ENCODE data around the gene TMEM132D.

TMEM132D gene

DNA sequence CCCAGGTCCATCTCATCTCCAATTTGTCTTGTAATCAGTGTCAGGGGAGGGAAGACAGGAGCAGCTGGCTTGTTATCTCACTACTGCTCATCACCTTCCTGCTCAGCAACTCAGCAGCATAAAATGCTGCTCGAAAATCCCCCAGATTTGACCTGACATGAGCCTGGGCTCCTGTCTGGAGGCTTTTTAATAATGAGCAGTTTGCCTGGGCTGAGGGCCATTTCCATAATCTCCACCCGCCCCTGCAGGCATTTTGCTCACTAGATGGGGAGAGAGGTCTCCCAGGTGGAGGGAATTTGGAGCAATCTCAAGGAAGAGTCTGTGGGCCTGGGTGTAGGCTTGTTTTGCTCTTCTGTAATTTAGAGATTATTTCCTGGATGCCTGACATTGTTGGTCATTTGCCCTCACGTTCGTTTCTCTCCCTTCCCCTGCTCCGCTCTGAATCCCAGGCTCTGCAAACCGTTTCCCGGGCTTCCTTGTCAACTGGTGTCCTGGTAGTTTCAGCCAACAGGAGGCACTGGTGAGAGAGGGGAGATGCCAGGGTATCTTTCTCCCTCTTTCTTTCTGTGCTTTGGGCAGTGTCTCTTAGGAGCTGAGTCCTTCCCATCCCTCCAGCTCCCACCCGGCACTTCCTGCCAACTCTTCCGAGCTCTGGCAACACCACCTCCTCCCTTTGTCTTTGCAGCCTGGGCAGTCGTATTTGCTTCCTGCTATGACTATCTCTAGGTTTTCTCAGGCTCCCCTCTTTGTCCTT lies 751.3 kb downstream of the TMEM132D start:
- DNase-seq, result no peak

DNA sequence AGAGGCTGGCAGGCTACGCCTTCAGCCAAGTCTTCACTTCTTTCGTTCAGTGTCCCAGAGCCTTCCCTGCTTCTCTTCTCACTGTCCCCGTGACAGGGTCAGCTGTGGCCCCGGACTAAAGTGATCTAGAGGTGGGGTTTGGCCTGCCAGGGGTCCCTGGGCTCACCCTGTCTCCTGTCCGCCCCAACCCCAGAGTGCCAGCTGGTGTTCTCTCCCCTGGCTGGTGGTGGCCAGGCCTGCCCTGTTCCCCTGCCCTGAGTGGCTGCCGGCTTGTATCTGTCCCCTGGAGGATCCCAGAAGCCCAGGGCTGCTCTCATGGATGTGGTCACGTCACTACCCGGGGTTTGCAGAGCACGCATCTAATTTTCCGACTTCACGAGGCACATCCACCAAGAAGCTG lies 753.1 kb downstream of the TMEM132D start:
- DNase-seq, result no peak

DNA sequence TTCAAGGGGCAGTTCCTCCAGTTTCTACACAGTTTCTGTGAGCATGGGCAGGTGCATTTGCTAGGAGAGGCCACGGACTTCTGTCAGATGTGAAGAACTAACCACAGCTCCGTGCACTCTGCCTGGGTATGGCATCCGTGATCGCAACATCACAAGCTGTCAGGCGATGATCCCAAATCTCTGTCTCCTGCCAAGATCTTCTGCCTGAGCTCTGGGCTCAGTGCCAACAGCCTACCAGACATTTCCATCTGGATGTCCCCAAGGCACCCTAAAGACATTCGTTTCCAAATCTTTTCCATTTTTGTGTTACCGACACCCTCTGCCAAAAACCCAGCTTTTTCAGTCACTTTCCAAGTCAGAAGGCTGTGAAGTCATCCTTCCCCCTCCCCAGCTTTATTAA lies 758.4 kb downstream of the TMEM132D start:
- DNase-seq, result no peak

DNA sequence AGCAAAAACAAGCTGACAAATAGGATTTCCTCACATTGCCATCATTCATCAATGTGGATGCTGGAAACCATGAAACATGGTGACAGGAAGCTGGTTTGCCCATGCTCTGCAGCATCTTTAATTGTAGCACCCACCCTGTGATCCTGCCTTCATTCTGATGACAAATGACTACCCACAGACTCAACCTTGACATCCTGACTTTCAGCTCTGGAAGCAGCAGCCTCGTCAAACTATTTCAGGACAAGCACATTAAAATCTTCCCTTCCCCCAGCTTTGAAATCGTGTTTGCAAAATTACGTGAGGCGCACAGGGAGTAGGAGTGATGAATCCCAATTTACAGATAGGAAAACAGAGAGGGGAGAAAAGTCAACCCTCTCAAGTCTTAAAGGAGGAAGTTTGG lies 765.0 kb downstream of the TMEM132D start:
- no peak for DNase-seq

DNA sequence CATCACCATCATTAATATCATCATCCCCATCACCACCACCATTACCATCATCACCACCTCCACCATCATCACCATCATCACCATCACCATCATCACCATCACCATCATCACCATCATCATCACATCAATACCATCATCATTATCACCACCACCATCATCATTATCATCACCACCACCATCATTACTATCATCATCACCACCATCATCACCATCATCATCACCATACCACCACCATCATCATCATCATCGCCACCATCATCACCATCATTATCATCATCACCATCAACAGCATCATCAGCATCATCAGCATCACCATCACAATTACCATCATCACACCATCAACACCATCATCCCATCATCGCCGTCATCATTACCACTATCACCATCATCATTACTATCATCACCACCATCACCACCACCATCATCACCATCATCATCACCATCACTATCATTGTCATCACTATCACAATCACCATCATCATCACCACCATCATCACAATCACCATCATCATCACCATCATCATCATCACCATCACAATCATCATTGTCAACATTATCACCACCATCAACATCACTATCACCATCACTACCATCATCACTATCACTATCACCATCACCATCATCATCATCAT lies 767.0 kb downstream of the TMEM132D start:
- no peak for DNase-seq

DNA sequence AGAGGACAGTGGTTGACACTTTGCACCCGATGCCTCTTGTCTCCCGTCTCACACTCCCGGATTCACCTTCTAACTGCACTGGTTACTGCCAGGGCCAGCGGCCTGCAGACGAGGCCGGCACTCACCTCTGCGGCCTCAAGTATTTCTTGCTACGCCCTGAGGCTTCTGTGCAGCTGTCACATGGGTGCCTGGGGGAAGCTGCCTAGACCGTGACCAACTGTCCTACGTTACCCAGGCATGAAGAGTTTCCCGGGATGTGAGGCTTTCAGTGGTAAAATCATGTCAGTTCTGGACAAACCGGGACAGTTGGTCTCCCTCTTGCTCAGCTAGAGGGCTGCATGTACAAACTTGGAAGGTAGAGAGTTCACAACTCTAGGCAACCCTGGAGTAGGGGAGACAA lies 776.1 kb downstream of the TMEM132D start:
- no peak for DNase-seq

DNA sequence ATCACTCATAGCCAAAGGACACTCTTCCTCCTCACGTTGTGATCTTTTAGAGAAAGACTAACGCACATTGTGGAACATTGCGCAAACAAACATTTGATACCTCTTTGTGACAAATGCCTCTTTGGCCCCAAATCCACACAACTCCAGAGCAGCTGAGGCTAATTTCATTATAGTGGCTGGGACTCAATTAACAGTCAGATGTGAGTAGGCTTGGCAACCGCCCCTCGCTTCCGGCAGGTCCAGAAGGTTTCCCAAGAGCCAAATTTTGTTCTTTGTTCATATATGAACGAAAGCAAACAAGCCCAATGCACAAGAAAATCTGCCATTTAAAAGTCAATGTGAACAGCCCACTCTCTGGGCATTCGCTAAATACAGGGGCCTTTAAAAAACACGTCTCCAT lies 776.6 kb downstream of the TMEM132D start:
- no peak for DNase-seq

DNA sequence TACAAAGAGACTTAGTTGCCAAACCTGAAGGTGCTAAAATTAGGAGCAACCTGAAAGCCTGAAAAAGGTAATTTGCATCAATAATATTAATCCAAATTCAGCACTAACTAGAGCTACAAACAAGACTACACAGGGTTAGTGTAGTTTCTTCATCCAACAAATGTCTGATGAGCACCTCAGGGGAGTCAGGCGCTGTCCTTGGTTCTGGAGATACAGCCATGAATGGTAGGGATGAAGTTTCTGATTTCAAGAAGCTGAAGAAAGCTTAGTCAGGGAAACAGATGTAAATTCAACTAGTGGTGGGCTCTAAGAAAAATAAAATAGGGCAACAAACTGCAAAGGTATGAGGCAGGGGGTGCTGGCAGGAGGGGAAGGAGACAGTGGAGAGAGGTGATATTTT lies 784.3 kb downstream of the TMEM132D start:
- no peak for DNase-seq

DNA sequence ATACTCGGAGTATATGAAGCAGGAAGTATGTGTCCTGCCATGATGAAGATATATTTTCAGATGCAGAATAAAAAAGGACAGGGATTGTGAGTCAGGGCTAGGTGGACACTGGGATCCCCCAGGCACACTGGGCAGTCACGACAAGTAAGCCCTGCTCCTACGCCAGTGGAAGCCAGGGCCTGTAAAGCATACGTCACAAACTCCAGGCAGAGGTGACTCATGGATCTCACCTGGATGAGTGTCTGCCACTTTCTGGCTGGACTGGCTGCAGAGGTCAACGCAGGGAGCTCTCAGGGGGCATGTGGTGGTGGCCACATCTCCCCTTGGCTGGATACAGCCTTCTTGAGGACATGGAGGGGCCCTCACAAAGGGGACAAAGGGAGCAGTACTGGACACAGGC lies 788.3 kb downstream of the TMEM132D start:
- DNase-seq, result no peak

DNA sequence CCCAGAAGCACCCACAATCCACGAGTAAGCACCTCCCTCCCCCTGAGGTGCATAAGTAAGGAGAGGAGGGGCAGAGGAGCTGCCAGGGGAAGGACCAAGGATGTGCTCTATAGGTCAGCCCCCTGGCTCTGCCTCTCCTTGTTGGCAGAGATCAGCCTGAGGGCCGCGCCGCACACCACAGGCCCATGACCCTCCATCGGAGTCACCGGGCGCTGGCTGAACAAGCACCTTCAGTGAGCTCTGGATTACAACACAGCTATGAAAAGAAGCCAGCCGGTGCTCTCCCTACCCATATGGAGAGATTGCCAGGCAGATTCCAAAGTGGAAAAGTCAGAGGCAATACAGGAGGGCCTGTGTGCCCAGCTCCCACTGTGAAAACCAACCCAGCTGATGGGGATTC lies 793.2 kb downstream of the TMEM132D start:
- DNase-seq, result no peak

DNA sequence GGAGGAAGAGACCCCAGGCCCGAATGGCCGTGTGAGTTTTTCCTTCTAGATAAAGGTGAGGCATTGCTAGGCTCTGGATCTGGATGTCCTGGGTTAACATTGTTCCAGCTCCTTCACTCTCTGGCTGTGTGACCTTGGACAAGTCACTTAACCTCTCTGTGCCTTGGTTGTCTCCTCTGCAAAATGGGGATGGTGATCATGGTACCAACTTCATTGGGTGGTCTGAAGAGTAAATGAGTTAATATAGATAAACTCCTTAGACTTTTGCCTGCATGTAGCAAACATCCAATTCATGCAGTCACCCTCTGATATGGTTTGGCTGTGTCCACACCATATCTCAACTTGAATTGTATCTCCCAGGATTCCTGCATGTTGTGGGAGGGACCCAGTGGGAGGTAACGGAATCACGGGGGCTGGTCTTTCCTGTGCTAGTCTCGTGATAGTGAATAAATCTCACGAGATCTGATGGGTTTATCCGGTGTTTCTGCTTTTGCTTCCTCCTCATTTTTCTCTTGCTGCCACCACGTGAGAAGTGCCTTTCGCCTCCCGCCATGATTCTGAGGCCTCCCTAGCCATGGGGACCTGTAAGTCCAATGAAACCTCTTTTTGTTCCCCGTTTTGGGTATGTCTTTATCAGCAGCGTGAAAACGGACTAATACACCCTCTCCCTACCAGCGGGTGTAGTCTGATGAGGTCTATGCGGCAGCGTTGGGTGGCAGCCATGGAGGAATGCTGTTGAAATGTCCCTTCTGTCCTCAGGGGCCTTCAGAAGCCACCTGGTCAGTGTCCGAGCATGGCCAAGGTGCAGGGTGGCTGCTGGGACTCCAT lies 794.4 kb downstream of the TMEM132D start:
- DNase-seq, result no peak

DNA sequence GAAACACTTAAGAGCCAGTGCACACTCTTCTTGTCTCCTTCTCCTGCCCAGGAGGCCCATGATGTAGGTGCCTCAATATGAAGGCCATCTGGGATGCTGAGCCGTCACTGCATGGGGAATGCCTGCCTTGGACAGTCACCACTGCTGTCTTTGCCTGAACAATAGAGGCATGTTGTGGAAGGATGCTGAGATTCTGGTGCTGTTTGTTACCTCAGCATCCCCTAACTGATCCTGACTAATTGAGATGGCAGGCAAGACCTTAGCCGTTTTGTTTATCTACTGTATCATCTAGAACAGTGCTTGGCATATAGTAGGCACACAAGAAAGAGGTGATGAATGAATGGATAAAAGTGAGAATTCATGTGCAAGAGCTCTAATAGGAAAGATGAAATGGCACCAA lies 797.1 kb downstream of the TMEM132D start:
- no peak for DNase-seq

DNA sequence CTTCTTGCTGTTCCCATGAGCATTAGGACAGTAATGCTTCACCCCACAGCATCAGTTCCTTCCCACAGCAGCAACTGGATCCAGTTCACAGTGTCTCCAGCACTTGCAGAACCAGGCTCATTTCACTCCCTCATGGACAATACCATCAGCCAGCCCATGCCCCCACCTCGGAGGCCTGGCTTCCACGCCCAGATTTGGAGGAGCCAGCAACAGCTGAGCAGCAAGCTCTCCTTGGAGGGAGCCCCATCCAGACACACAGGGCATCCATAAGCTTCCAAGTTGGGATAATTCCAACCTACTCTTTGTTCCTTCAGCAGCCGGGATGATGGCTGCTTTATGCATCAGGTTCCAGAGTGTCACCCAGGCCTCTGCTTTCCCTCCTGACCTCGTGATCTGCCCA lies 800.6 kb downstream of the TMEM132D start:
- DNase-seq, result no peak

DNA sequence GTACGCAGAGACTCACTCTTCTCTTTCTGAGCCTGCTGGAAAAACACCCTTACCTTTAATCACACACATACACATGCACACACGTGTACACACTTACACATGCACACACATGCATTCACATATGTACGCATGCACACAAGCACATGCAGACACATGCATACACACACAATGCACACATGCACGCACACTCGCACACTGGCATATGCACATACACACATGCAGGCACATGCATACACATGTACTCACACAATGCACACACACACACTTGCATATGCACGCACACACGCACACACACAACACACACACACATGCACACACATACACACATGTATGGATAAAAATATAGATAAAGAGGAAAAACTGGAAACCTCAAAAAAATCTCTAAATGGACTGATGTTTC lies 801.6 kb downstream of the TMEM132D start:
- DNase-seq, result no peak

DNA sequence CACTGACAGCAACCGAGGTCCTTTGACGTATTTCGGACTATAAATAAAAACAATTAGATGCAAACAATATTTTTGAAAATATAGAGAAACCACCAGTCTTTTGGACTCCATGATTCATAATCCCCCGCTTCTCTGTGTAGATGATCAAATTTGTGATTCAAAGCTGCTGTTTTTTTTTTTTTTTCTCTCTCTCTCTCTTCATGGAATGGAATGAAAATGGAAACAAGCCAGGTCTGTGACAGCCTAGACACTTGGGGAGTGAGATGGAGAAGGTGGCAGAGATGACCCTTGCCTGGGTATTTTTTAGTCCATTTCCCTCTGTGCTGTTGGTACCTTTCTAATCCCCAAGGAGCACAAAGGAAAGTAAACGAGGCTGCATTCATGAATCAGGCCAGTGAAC lies 802.0 kb downstream of the TMEM132D start:
- no peak for DNase-seq

DNA sequence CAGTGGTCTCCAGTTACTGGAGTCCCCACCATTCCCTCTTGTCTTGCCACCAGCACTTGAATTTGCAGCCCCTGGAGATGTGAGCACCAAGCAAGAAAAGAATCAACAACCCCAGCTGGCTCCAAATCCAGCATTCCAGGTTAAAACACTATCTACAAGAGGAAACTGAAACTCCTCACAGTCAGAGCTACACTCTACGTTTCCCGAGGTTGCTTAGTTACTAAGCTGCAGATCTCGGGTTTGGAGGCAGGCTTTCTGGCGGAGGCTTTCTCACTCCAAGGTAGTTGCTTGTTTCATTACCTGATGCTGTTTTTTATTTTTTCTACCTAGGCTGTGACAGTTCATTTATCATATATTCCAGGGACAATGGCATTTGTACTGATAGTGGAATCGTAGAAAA lies 802.4 kb downstream of the TMEM132D start:
- DNase-seq, result no peak

DNA sequence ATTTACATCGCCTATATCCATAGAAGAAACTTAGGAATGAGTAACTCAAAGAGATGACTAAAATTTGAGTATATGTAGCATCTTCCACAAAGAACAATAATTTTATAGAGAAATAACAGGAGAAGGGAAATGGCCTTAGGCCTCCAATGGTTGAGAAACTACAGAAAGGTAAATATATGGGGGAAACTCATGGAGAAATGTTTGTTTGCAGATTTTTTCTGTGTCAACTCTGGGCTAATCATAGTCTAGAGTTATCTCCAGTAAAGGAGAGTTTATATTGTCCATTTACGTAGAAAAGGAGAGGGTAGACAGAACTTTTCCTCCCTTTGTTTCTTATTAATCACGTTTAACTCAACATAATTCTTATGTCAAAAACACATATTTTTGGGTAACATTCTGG lies 806.4 kb downstream of the TMEM132D start:
- no peak for DNase-seq

DNA sequence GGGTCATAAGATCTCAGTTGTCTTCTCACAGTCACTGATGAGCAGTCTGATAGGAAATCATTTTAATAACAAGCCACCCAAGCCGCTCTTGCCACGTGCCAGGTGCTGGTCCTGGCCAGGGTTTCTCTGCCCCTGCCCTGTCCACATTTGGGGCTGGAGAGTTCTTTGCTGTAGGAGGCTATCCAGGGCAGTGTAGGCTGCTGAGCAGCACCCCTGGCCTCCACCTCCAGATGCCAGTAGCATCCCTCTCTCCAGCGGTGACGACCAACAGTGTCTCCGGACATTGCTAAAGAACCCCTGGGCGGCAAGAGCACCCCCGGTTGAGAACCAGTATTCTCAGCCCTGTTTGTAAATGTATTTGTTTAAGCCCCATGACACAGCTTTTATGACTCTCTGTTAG lies 806.9 kb downstream of the TMEM132D start:
- DNase-seq, result no peak

DNA sequence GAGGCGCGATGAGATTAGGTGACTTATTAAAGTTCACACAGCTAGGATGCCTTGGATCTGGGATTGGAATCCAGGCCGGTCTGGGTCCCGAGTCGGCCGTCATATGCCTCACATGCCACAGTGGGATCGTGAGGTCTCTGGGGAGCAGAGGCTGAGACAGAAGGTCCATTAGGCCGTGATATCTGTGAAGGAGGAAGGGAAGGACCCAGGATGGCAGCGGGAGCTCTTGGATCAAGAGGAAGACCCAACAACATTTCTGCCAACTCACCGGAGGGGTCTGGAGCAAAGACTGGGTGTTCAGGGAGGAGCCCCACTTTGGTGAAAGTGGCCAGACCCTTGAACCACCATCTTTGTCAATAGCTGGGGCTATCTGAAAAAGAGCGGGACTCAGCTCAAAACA lies 807.6 kb downstream of the TMEM132D start:
- no peak for DNase-seq

DNA sequence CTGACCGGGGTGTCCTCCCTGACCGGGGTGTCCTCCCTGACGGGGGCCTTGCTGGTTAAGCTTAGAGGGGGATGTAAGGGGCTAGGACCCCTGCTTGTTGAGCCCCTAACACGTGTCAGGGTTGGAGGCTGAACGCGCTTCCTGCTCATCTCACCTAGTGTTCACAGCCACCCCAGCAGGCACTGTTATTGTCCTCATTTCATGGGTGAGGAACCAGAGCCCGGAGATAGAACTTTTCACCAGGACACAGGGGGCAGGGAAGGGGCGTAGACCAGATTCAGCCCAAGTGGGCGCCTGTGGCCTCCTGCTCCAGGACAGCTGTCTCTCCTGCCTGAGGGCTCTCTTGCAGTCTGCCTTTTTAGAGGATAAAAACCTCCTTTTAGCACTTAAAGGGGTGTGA lies 814.2 kb downstream of the TMEM132D start:
- DNase-seq, result no peak

DNA sequence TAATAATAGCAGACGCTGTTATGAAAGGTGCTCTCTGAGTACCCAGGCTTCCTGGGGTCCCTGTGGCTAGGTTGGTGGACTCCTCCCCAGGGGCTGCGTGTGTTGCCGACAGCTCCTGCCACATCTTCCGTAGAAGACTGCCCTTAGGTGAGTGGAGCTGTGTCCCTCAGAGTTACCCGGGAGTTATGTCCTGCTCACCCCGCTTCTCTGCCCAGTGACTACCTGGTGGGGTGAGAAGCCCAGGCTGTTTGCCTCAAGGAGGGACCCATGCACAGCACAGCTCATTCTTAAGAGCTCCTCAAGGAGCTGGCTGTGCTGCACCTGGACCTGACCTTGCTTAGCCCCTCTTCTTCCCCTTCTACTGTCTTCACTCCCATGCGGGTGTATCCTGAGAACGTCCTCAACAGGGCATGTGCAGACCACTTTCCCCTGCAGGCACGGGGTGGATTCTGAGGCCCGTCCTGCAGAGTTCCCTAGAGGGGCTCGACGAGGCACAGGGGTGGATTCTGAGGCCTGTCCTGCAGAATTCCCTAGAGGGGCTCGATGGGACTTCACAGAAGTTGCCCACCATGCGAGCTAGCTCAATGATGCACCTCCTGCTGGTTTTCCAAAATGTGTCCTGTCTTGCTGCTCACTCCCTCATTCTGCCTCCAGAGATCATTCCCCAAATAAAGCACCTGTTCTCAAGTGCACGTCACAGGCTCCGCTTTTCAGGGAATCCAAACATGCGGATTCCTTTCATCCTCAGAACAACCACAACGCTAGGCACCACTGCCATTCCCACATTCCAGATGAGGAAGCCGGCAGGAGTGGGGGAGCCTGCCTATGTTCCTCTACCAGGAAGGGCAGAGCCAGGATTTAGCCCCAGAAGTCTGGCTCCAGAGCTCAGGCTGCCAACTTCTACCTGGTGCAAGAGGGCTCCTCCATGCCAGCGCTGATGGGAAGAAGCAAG lies 818.7 kb downstream of the TMEM132D start:
- DNase-seq, result no peak

DNA sequence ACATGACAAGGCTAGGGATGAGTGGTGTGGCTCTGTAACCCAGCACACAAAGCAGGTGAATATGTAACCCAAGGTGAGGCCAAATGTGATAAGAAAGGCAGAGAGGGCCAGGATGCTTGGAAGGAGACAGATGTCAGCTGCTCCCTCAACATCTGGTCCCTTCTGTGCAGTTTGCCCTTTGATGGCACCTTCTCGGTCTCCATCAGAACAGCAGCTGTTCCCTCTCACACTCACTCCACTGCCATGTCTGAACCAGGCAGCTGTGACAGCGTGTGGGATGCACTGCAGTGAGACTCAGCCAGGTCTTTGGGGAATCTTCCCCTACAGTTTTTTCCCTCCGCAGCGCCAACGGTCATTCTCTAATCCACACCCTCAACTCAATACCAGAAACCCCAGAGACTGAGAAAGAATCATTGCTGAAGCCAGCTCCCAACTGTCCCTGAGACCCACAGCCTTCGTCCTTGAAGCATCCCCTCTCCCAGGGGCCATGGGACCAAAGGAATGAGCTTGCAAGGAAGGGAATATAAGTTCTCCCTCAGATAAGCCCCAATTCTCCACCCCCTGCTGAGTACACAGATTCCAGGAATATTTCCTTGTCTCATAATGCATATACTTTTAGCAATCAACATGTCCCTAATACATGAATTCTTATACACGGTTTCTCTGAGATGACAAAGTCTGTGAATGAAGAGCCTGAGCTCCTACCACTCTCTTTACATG lies 820.5 kb downstream of the TMEM132D start:
- no peak for DNase-seq

Measured in NCI-H446 treated with DMSO at 0.1 percent for 48 hours (cell line).